AG04450 (cell line): ENCODE measurements around the gene CDC42EP5. TPM values are rescaled to one million over a fixed set of nuclear protein-coding genes. Genes with fewer than 3 reads are reported as not detected.

ENCODE experiments used
- CTCF ChIA-PET: fragments of 300-600, 350-600 bp; formaldehyde crosslinking; extraction: SDS; loops from one replicate; lab custom pipeline; 2022; ENCODE audit warnings: antibody characterized with exemption, inconsistent platforms; lab: Charles Lee
- POLR2A ChIA-PET: fragments of 350-600 bp; formaldehyde crosslinking; extraction: SDS; loops from one replicate; lab custom pipeline; 2021; ENCODE audit warnings: antibody characterized with exemption, inconsistent platforms; lab: Yijun Ruan, JAX
- DNase-seq: peaks from one replicate; pipeline ENCODE4 v3.0.0-alpha.2; 2011; ENCODE audit warnings: low read depth, low spot score
- H3K27ac ChIP-seq: one replicate; pipeline ENCODE4 v1.5.1; 2012; ENCODE audit warnings: low read depth, low read length, control low read depth
- H3K27me3 ChIP-seq: one replicate; pipeline ENCODE4 v1.6.0; 2012; ENCODE audit warnings: low read length; ENCODE audit not compliant: control insufficient read depth, insufficient read depth
- H3K4me3 ChIP-seq: 2 replicates; pipeline ENCODE4 v1.5.1; 2011; ENCODE audit warnings: mild to moderate bottlenecking, low read depth, low read length, control low read depth
- H3K9me3 ChIP-seq: 2 replicates; pipeline ENCODE4 v1.5.1; 2012; ENCODE audit warnings: low read length; ENCODE audit not compliant: control insufficient read depth, insufficient read depth
- polyA plus RNA-seq: library from polyadenylated mRNA; depleted of rRNA; stranded (reverse); fragments of >200 nt; gene quantifications from 2 replicates; pipeline ENCODE4 v1.2.3, GENCODE V29; 2011
- TF ChIP-seq, protein P1 (sequence below): IDR thresholded peaks from 2 replicates; pipeline ENCODE4 v1.5.1; 2011; ENCODE audit warnings: low read depth, low read length, control low read depth, inconsistent platforms

Gene CDC42EP5
- polyA plus RNA-seq, 1 experiment, result 12.3 TPM

DNA sequence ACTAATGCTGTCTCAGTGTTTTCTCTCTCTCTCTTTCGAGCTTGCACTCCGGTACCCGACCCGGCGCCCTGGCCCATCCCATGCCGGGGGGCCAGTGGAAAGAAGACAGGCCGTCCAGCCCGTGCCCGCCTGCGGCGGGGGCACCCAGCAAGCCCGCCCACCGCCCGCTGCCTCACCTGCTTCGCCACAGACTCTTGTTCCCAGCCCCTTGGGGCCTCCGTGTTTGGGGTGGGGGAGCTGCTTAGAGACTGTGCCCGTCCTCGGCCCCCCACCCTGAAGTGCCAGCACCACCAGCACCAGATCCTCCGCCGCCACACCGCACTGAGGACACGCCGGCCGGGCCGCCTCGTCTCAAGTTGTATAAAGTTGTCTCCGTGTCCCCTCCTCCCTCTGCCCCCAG, 11.9 kb downstream of the CDC42EP5 start:
- Histone ChIP-seq H3K9me3 (peaks cover 3% of the 10 kb centered on the region; the same call in 1 of the 2 replicates), H3K27ac (peak overlapping the region; percentile 81), H3K27me3 (no peaks in the 10 kb centered on the region), H3K4me3 (no peak overlapping the region)
- DNase-seq, result no peak
- ChIA-PET CTCF (interaction anchor here (1.3 kb wide), 1 partner anchor 14 kb away, joined by 4 read pairs; no protein-coding TSS in a partner anchor), POLR2A (interaction anchor here (0.7 to 6.7 kb wide), 2 partner anchors 12 to 253 kb away, joined by 3 to 87 read pairs; partner anchors contain the start of gene LENG8)
- TF ChIP-seq, protein P1, sequence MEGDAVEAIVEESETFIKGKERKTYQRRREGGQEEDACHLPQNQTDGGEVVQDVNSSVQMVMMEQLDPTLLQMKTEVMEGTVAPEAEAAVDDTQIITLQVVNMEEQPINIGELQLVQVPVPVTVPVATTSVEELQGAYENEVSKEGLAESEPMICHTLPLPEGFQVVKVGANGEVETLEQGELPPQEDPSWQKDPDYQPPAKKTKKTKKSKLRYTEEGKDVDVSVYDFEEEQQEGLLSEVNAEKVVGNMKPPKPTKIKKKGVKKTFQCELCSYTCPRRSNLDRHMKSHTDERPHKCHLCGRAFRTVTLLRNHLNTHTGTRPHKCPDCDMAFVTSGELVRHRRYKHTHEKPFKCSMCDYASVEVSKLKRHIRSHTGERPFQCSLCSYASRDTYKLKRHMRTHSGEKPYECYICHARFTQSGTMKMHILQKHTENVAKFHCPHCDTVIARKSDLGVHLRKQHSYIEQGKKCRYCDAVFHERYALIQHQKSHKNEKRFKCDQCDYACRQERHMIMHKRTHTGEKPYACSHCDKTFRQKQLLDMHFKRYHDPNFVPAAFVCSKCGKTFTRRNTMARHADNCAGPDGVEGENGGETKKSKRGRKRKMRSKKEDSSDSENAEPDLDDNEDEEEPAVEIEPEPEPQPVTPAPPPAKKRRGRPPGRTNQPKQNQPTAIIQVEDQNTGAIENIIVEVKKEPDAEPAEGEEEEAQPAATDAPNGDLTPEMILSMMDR, result no peak

DNA sequence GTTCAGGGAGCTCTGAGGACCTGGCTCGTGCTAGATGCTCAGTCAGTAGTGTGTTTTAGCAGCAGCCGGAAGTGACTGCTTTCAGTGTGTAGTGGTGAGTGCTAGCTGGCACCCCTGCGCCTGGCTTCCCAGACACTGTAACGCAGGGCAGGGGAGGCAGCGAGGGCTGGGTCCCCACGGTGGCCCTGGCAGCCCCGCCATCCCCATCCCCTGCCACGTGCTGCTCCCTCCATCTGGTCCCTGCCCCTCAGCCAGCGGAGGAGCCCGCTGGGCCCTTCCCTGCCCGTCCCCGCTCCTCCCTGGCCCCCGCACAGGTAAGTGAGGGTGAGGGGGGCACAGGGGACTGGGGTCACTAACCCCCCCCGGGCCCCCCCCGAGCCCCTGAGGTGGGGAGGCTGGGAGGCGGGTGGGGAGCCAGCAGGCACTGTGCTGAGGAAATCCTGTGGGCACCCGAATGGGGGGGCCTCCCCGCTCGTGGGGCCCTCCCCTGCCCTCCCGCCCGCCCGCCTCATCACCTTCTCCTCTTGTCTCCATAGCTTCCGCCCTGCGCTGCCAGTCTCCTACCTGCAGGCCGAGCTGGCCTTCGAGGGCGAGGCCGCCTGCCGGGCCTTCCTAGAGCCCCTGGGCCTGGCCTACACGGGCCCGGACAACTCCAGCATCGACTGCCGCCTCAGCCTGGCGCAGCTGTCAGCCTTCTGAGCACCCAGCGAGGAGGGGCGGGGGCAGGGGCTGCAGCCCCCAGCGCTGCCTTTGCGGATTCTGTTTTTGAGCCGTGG, 12.7 kb downstream of the CDC42EP5 start:
- no peak overlapping the region for H3K4me3 ChIP-seq
- TF ChIP-seq, protein P1, result no peak
- H3K9me3 ChIP-seq, result peaks cover 1% of the 10 kb centered on the region; the same call in 1 of the 2 replicates
- ChIA-PET CTCF (interaction anchor here (0.6 kb wide), 1 partner anchor 230 kb away, joined by 3 read pairs; no protein-coding TSS in a partner anchor), POLR2A (interaction anchor here (6.7 kb wide), 1 partner anchor 11 kb away, joined by 87 read pairs; the partner anchor contains the start of gene LENG8)
- DNase-seq, result no peak
- H3K27ac ChIP-seq, result peak overlapping the region; percentile 21
- no peaks in the 10 kb centered on the region for H3K27me3 ChIP-seq

DNA sequence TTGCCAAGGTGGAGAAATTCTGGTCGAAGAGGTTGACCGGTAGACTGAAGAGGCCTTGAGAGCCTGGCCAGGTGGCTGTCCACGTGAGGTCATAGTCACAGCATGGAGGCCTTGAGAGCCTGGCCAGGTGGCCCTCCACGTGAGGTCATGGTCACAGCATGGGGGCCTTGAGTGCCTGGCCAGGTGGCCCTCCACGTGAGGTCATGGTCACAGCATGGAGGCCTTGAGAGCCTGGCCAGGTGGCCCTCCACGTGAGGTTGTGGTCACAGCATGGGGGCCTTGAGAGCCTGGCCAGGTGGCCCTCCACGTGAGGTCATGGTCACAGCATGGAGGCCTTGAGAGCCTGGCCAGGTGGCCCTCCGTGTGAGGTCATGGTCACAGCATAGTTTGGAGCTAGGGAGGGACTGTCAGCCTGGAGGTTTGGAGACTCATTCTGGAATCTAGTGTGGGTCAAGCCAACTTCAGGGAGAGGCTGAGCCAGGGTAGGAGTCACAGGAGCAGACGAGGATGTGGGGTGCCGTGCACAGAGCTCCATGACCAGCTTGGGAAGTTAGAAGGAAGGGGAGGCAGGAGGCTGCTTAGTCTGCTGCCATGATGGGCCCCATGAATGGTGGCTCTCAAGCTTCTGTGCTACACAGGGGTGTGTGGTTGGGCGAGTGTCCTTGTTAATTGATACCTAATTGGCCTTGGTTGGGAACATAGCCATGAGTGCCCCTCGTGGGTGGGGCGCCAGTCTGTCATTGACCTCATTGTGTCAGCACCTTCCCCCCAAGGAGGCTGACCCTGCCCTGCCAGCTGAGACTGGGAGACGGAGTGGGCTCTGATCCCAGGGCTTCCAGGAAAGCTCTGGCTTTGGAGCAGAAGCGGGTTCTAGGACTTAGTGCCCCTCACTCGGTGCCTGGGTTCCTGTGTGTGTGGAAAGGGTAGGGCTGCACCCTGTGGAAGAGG, 13.5 kb downstream of the CDC42EP5 start:
- no peak for DNase-seq
- ChIA-PET CTCF (interaction anchor here (0.6 kb wide), 1 partner anchor 229 kb away, joined by 3 read pairs; no protein-coding TSS in a partner anchor), POLR2A (interaction anchor here (6.7 kb wide), 1 partner anchor 10 kb away, joined by 87 read pairs; the partner anchor contains the start of gene LENG8)
- H3K4me3 ChIP-seq, result no peak overlapping the region
- H3K27me3 ChIP-seq, result no peaks in the 10 kb centered on the region
- H3K9me3 ChIP-seq, result no peaks in the 10 kb centered on the region; the same call in 1 of the 2 replicates
- no peak overlapping the region for H3K27ac ChIP-seq
- TF ChIP-seq, protein P1, result no peak

DNA sequence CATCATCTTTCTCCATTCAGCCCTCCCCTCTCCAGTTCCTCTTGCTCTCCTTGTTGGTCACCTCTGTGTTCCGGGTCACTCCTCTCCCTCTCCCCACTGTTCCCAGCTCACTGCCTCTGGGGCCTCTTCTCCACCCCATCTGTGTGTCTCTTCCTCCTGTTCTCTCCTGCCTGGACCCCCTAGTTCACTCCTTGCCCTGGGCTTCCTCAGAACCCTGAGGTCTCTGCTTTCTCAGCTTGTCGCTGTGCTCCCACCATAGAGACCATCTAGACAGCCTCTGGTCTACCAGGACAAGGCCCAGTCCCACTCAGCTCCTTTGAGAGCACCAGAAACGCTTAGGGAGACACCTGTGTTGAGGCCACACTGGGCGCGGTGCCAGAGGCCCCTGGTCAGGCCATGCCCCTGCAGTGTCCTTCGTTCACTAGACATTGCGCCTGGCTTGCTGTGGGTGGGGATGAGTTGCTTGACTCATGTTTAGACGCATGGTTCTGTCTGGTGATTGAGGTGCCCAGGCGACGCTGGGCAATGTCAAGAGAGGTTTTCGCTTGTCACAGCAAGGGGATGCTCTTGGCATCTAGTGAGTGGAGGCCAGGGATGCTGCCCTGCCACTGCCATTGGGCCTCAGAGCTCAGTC, 14.3 kb downstream of the CDC42EP5 start:
- H3K27me3 ChIP-seq, result no peaks in the 10 kb centered on the region
- TF ChIP-seq, protein P1, result no peak

More for the DNA sequence above, 14.3 kb downstream of the CDC42EP5 start:
- POLR2A ChIA-PET, result interaction anchor here (6.7 kb wide), 1 partner anchor 9 kb away, joined by 87 read pairs; the partner anchor contains the start of gene LENG8
- Histone ChIP-seq H3K9me3 (no peaks in the 10 kb centered on the region; the same call in 1 of the 2 replicates), H3K4me3 (no peak overlapping the region), H3K27ac (no peak overlapping the region)
- DNase-seq, result no peak
- CTCF ChIA-PET, result no interaction called here
